HCT116 (cell line): Measurements from ENCODE around the gene VRK3.

ENCODE experiments used
- CTCF ChIP-seq, 3 experiments: fragments of 200-600 bp in 1 of 3; sonication (generic) in 1 of 3; IDR thresholded peaks in 2 of 3; conservative IDR thresholded peaks in 1 of 3; 2 replicates each; pipeline ENCODE4 v1.5.1; 2012 to 2017; ENCODE audit warnings: low read depth in 2 of 3, low read length in 2 of 3, antibody characterized with exemption in 1 of 3, borderline replicate concordance in 1 of 3, control low read depth in 1 of 3, mild to moderate bottlenecking in 1 of 3, mixed read lengths in 1 of 3, mixed run types in 1 of 3, moderate library complexity in 1 of 3; ENCODE audit not compliant: insufficient read depth in 1 of 3
- TF ChIP-seq, protein P1 (sequence below): IDR thresholded peaks from 2 replicates; pipeline ENCODE4 v1.6.1; 2012

DNA sequence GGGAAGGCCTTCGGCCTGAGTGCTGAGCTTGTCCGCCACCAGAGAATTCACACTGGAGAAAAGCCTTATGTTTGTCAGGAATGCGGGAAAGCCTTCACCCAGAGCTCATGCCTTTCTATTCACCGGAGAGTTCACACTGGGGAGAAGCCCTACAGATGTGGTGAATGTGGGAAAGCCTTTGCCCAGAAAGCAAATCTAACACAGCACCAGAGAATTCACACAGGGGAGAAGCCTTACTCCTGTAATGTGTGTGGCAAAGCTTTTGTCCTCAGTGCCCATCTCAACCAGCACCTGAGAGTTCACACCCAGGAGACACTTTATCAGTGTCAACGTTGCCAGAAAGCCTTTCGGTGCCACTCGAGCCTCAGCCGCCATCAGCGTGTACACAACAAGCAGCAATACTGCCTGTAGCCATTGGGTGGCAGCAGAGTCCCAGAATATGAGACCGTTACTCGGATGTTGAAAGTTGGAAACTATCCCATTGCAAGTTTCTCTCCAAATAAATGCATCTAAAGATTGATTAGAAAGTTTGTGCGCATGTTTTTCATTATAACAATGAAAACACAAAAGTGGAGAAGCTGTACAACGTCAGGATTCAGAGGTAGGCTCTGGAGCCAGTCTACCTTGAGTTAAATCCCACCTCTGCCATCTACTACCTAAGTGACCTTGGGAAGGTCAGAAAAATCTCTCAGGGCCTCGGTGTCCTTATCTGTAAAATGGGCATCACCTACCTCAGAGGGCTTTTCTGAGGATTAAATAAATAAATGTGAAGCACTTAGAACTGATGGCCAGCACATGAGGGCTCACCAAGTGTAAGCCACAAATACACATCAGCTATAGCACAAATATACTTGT is 21.7 kb upstream of the VRK3 start:
- TF ChIP-seq CTCF (IDR thresholded peaks at IDR 0.05 in 2 of 3, conservative IDR thresholded peaks at IDR 0.05 in 1 of 3; ENCODE audit: borderline replicate concordance in 1 of 3, insufficient read depth in 1 of 3, low read depth in 2 of 3, low read length in 2 of 3), result peak; percentile 34 to 85 (median 73); a peak in 5 of 6 replicates
- TF ChIP-seq, protein P1, sequence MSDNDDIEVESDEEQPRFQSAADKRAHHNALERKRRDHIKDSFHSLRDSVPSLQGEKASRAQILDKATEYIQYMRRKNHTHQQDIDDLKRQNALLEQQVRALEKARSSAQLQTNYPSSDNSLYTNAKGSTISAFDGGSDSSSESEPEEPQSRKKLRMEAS, result no peak
